OCI-LY7 (cell line): ENCODE results near the gene NSD2. TPM values are rescaled to one million over a fixed set of nuclear protein-coding genes. Genes with fewer than 3 reads are reported as not detected.

ENCODE experiments used
- BruUV-seq: library from RNA; stranded (reverse); fragments of 400-500 nt; replicated peaks from 2 replicates; lab custom pipeline; 2021; lab: Mats Ljungman, UMichigan
- CTCF ChIA-PET: fragments of 300-600 bp; sonication (Branson Sonifier 250); formaldehyde crosslinking; loops from one replicate; lab custom pipeline; 2022; ENCODE audit warnings: antibody characterized with exemption; ENCODE audit not compliant: unreplicated experiment; lab: Charles Lee
- POLR2A ChIA-PET: fragments of 300-600 bp; sonication (Branson Sonifier 250); formaldehyde crosslinking; loops from one replicate; lab custom pipeline; 2022; ENCODE audit warnings: antibody characterized with exemption; lab: Charles Lee
- DNase-seq: peaks from one replicate; pipeline ENCODE4 v3.0.0-alpha.2; 2015; ENCODE audit warnings: low spot score
- H2AFZ ChIP-seq: fragments of 200-600 bp; sonication (generic), shearing (Covaris generic); 2 replicates; pipeline ENCODE4 v1.6.1; 2014; ENCODE audit warnings: mild to moderate bottlenecking, antibody characterized with exemption, low read length, moderate library complexity
- H3K27ac ChIP-seq: fragments of 200-600 bp; sonication (generic); 2 replicates; pipeline ENCODE4 v1.5.1; 2014; ENCODE audit warnings: mixed run types, low read depth, mild to moderate bottlenecking, moderate library complexity, low read length, inconsistent platforms; ENCODE audit not compliant: poor library complexity, severe bottlenecking
- H3K36me3 ChIP-seq: fragments of 200-600 bp; sonication (generic); 2 replicates; pipeline ENCODE4 v1.6.1; 2014; ENCODE audit warnings: mild to moderate bottlenecking, antibody characterized with exemption, low read length, moderate library complexity, mixed read lengths; ENCODE audit not compliant: insufficient read depth
- H3K4me1 ChIP-seq: fragments of 200-600 bp; sonication (generic); 2 replicates; pipeline ENCODE4 v1.5.1; 2014; ENCODE audit warnings: mild to moderate bottlenecking, low read length; ENCODE audit not compliant: insufficient read depth, poor library complexity, severe bottlenecking
- H3K4me2 ChIP-seq: fragments of 200-600 bp; sonication (generic); 2 replicates; pipeline ENCODE4 v1.6.1; 2014; ENCODE audit warnings: mild to moderate bottlenecking, low read length
- H3K4me3 ChIP-seq: fragments of 200-600 bp; sonication (generic); 2 replicates; pipeline ENCODE4 v1.5.1; 2014; ENCODE audit warnings: mild to moderate bottlenecking, low read depth, low read length; ENCODE audit not compliant: poor library complexity, severe bottlenecking
- H3K79me2 ChIP-seq: fragments of 200-600 bp; sonication (generic); 2 replicates; pipeline ENCODE4 v1.6.1; 2016; ENCODE audit warnings: low read depth, mild to moderate bottlenecking, low read length, moderate library complexity, mixed read lengths; ENCODE audit not compliant: insufficient read depth
- H3K9me2 ChIP-seq: fragments of 200-600 bp; sonication (generic); 2 replicates; pipeline ENCODE4 v1.6.1; 2016; ENCODE audit warnings: mild to moderate bottlenecking, low read length, mixed read lengths; ENCODE audit not compliant: insufficient read depth
- H3K9me3 ChIP-seq: fragments of 200-600 bp; sonication (generic); 2 replicates; pipeline ENCODE4 v1.6.1; 2014; ENCODE audit warnings: mild to moderate bottlenecking, mixed run types, low read length, mixed read lengths
- H4K20me1 ChIP-seq: fragments of 200-600 bp; sonication (generic); 2 replicates; pipeline ENCODE4 v1.6.1; 2014; ENCODE audit warnings: mild to moderate bottlenecking, antibody characterized with exemption, low read length, moderate library complexity, mixed read lengths; ENCODE audit not compliant: insufficient read depth
- CTCF ChIP-seq: fragments of 200-600 bp; sonication (generic); conservative IDR thresholded peaks from 2 replicates; pipeline ENCODE4 v1.5.1; 2014; ENCODE audit warnings: mild to moderate bottlenecking, antibody characterized with exemption, low read length, moderate library complexity, mixed read lengths
- EZH2phosphoT487 ChIP-seq: fragments of 200-600 bp; sonication (generic); IDR thresholded peaks from 2 replicates; pipeline ENCODE4 v1.6.1; 2018; ENCODE audit warnings: low read depth, borderline replicate concordance, mild to moderate bottlenecking, mixed run types, antibody characterized with exemption, low read length, moderate library complexity, mixed read lengths
- intact Hi-C: fragments of 100-400 bp; cut with micrococcal nuclease; formaldehyde crosslinking; loops from one replicate; pipeline ENCODE4 v1.10.0; 2022; ENCODE audit not compliant: unreplicated experiment
- total RNA-seq, 2 experiments: library from RNA; depleted of rRNA in 1 of 2; stranded (reverse); fragments of >200 nt in 1 of 2; shearing (Covaris generic) in 1 of 2; gene quantifications; 2 replicates each; pipeline ENCODE4 v1.2.3, GENCODE V29; 2014 to 2022

The NSD2 gene
- total RNA-seq, 2 experiments from 2014 or later = 169 to 329 TPM

GRCh38 chr4:1964971-1965370, 93.8 kb downstream of the NSD2 start:
- no peak overlapping the region for H2AFZ ChIP-seq
- no peaks in the 10 kb centered on the region for H3K9me2 ChIP-seq
- H4K20me1 ChIP-seq = no peaks in the 10 kb centered on the region
- no peaks in the 10 kb centered on the region for H3K4me1 ChIP-seq
- peaks cover 90% of the 10 kb centered on the region for H3K36me3 ChIP-seq
- TF ChIP-seq CTCF (no peak), EZH2phosphoT487 (no peak)
- no TSS peak for BruUV-seq
- H3K79me2 ChIP-seq = no peaks in the 10 kb centered on the region
- H3K4me2 ChIP-seq = no peak overlapping the region
- ChIA-PET CTCF (no interaction called here), POLR2A (no interaction called here)
- H3K27ac ChIP-seq = no peak overlapping the region
- H3K9me3 ChIP-seq = no peaks in the 10 kb centered on the region
- H3K4me3 ChIP-seq = no peak overlapping the region
- DNase-seq = no peak
- intact Hi-C loops = no loop called here

- Histone ChIP-seq H3K4me3 (no peak overlapping the region), H3K4me1 (no peaks in the 10 kb centered on the region), H3K9me3 (no peaks in the 10 kb centered on the region), H2AFZ (no peak overlapping the region), H4K20me1 (no peaks in the 10 kb centered on the region), H3K9me2 (no peaks in the 10 kb centered on the region), H3K36me3 (peaks cover 90% of the 10 kb centered on the region), H3K4me2 (no peak overlapping the region), H3K79me2 (no peaks in the 10 kb centered on the region), H3K27ac (no peak overlapping the region)
- ChIA-PET POLR2A (no interaction called here), CTCF (no interaction called here)
- DNase-seq = no peak
- no peak for TF ChIP-seq CTCF
- no peak for TF ChIP-seq EZH2phosphoT487
- intact Hi-C loops = no loop called here
- BruUV-seq = no TSS peak
Measured at GRCh38 chr4:1967512-1968149, 96.4 kb downstream of the NSD2 start.

GRCh38 chr4:1968686-1969295, 97.6 kb downstream of the NSD2 start:
- Histone ChIP-seq H3K9me3 (no peaks in the 10 kb centered on the region), H3K9me2 (no peaks in the 10 kb centered on the region), H4K20me1 (no peaks in the 10 kb centered on the region), H3K79me2 (no peaks in the 10 kb centered on the region), H3K4me1 (no peaks in the 10 kb centered on the region), H2AFZ (no peak overlapping the region), H3K36me3 (peaks cover 90% of the 10 kb centered on the region), H3K4me3 (no peak overlapping the region), H3K4me2 (no peak overlapping the region), H3K27ac (no peak overlapping the region)
- DNase-seq = no peak
- ChIA-PET POLR2A (no interaction called here), CTCF (no interaction called here)
- TF ChIP-seq EZH2phosphoT487 = no peak
- TF ChIP-seq CTCF = no peak
- intact Hi-C loops = no loop called here
- BruUV-seq = no TSS peak
